DMS153 treated with DMSO at 0.1 percent for 48 hours (cell line): Measurements from ENCODE around the gene PSTK.

Experiments
- DNase-seq: peaks from one replicate; lab custom pipeline; 2025; ENCODE audit not compliant: unreplicated experiment; lab: John Stamatoyannopoulos, UW

Gene PSTK, protein sequence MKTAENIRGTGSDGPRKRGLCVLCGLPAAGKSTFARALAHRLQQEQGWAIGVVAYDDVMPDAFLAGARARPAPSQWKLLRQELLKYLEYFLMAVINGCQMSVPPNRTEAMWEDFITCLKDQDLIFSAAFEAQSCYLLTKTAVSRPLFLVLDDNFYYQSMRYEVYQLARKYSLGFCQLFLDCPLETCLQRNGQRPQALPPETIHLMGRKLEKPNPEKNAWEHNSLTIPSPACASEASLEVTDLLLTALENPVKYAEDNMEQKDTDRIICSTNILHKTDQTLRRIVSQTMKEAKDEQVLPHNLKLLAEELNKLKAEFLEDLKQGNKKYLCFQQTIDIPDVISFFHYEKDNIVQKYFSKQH

DNA sequence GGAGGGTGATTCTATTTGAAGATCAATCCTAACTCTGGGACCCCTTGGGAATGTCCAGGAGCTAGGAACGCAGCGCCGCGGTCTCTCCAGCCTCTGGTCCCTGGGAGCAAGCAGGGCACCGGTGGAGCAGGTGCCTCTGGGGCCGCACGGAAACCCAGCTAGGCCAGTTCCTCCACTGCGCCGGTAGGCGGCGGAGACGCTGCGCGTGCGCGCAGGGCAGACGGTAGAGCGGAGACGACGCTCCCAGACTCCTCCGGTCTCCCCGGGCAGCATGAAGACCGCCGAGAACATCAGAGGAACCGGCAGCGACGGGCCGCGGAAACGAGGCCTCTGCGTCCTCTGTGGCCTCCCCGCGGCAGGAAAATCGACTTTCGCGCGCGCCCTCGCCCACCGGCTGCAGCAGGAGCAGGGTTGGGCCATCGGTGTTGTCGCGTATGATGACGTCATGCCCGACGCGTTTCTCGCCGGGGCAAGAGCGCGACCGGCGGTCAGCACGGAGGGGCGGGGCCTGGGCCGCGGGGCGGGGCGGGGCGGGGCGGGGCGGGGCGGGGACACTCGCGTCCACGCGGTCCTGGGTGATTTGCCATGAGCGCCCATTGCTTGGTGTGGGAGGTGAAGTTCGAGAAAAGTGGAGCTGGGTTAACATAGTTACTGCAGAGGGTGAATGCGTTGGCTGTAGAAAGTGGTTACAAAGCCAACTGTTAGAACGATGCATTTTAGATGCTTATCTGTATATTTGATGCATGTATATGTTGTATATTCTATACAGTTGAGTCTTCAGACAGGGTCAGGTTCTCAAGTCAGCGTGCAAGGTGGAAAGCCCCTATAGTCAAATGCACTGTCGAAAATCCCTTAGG is at the start of gene PSTK:
Gene PSTK (plus strand): TSS at position 193 of the 857 bp plus-strand sequence. CDS start 79 bp downstream, at position 272.
- peak; percentile 84 for DNase-seq

- no peak for DNase-seq
Observed at GRCh38 chr10:122931088-122931906, 48.9 kb upstream of the PSTK start.

DNA sequence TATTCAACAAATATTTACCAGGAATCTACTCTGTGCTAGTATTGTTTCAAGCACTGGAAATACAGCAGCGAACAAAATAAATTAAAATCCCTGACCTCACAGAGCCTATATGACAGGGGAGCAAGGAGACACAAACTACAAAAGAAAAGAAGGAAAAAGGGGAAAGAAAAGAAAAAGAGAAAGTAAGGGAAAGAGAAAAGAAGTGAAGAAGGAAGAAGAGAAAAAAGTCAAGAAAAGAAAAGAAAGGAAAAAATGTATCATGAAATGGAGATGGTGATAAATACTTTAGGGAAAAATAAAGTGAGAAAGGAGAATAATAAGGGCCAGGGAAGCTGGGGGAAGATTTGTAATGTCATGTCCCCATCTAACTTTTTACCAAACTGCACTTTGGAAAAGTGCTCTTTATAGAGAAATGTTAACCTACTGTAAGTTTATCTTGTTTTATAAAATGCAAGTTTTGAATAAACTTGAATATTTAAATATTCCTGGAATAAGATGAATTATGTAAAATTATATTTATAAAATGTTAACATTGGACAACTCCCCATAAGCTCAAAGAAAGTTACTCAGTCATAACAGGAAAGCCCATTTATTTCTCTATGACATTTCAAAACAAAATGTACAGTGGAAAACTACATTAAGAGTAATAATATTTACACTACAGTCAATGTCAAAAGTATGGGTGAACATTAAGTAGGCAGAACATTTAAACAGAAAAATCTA is 40.9 kb upstream of the PSTK start:
- DNase-seq: no peak

GRCh38 chr10:122939856-122940543 is 40.2 kb upstream of the PSTK start:
- DNase-seq: no peak

GRCh38 chr10:122949296-122949695 is 30.9 kb upstream of the PSTK start:
- no peak for DNase-seq

- DNase-seq: peak; percentile 99
Observed at GRCh38 chr10:122953902-122954730, 26.1 kb upstream of the PSTK start, which contains the start of gene C10orf88. Gene C10orf88 (minus strand): TSS chr10:122954227. CDS start chr10:122954178, 49 bp downstream.

DNA sequence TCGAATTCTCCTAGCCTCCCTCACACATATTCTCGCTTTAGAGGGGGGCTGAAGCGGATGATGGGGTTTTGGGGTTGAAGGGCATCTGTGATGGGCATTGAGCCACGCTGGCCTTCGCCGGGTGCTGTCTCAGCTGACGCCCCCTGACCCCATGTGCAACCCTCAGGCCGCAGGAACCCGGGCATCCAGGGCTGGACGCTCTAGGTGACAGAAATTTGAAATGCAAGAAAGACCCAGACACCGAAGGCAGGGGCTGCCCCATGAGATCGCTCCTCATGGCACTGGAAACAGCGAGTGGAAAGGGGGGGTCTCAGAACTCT is 25.5 kb upstream of the PSTK start:
- DNase-seq: no peak

DNA sequence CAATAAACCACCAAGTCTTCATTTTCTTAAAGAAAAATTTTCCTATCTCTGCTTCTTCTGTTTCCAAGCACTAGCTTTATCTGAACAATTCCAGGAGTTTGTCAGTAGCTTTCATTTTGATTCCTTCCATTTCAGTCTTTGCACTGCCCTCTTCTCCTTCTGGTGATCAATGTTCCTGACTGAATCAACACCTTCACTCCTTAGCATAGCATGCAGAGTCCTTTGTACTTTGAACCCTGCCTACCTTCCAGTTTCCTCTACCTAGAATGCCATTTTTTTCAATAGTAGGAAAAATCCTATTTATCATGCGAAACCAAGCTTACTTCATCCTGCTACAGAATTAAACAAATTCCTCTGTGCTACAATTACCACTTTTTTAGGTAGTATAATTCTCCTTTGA is 24.3 kb upstream of the PSTK start:
- DNase-seq: no peak

DNA sequence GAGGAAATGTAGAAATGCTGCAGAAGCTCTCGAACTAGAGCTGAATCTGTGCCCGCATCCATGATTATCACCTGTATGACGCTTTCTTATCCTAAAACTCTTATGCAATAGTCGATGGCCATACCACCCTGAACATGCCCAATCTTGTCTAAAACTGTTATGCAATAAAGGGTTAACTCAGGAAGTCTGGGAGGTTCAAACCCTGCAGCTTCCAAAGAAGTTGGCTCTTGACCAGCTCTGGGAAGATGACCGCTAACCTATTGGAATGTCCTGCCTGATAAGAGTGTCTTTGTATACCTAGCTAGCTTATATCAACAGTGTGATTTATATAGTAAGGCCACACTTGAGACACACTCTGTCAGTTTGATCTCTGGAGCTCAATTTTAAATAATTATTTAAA is 22.7 kb upstream of the PSTK start:
- DNase-seq: no peak

- DNase-seq: no peak
Observed at GRCh38 chr10:122962405-122962804, 17.8 kb upstream of the PSTK start.

DNA sequence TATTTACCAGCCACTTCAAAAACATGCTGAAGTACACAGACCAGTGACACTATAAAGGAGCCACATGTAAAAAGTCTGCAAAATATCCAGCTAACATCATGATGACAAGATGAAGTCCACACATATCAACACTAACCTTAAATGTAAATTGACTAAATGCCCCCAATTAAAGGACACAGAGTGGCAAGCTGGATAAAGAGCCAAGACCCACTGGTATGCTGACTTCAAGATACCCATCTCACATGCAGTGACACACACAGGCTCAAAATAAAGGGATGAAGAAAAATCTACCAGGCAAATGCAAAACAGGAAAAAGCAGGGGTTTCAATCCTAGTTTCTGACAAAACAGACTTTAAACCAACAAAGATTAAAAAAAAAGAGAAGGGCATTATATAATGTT is 13.3 kb upstream of the PSTK start:
- no peak for DNase-seq

GRCh38 chr10:122968698-122969097 is 11.5 kb upstream of the PSTK start:
- DNase-seq: no peak

DNA sequence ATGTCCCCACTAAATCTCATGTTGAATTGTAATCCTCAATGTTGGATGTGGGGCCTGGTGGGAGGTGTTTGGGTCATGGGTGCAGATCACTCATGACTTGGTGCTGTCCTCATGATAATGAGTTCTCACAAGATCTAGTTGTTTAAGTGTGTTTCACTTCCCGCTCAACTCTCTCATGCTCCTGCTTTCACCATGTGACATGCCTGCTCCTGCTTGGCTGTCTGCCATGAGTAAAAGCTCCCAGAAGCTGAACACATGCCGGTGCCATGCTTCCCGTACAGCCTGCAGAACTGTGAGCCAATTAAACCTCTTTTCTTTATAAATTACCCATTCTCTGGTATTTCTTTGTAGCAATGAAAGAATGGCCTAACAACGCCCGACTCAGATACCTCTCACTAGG is 6.2 kb upstream of the PSTK start:
- no peak for DNase-seq

DNA sequence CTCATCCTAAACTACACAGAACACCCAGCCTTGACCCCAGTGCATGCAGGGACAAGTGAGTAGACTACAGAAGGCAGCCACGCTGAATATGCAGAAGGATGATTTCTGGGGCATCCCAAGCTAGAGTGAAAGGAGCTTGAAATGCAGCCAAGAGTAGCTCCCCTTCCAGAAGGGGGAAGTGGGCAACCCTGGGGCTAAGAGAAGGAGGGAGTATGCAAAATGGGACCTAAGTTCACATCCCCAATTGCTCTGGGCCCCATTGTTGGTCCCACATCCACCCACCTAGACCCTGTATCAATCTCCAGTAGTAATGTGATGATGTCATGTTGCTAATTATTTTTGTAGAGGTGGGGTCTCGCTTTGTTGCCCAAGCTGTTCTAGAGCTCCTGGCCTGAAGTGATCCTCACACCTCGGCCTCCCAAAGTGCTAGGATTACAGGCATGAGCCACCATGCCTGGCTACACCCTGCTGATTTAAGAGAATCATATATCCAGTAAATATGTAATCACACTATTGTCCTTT is 5.6 kb upstream of the PSTK start:
- DNase-seq: no peak

- DNase-seq: no peak
Observed at GRCh38 chr10:122981066-122981464, 864 bp downstream of the PSTK start.

DNA sequence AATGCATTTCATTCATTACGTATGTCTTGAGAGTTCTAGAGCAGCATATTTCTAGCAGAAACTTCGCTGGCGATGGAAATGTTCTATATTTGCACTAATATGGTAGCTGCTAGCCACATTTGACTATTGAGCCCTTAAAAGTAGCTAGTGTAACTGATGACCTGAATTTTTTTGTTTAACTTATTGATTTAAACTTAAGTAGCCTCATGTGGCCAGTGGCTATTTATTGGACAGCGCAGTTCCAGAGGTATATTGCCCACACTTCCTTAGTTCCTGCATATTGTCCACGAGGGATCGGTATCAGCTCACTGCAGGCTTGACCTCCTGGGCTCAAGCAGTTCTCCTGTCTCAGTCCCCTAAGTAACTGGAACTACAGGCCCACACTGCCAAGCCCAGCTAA is 3.7 kb downstream of the PSTK start:
- DNase-seq: no peak

DNA sequence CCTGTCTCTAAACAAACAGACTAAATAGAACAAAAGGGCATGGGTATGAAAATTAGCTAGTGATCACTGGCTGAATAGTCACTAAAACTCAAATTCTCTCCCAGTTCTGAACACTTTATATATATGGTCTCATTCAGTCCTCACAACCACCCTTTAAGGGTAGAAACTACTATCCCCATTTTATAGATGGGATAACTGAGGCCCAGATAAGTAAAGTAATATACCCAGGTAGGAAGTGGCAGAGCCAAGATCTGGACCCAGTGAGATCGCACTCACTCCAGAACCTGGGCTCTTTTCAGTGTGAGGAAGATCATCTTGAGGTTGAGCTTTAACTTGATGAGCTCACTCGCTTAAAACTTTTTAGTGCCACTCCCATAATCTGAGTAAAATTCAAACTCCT is 4.5 kb downstream of the PSTK start:
- no peak for DNase-seq

DNA sequence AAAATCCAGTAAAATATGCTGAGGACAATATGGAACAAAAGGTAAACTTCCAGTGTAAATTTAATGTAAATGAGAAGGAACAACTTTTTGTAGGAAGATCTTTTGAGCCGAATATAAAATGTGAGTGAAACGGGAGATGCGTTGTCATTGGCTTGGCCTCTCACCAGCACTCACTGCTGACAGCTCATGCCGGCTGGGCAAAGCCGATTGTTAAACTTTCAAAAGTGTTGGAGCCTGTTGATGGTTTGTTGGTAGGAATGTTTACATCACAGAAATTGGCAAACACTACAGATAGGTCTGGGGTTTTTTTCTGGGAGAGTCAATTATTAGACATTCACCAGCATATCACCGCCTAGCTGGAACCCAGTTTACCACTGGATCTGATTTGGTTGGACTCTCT is 6.1 kb downstream of the PSTK start:
- no peak for DNase-seq

DNA sequence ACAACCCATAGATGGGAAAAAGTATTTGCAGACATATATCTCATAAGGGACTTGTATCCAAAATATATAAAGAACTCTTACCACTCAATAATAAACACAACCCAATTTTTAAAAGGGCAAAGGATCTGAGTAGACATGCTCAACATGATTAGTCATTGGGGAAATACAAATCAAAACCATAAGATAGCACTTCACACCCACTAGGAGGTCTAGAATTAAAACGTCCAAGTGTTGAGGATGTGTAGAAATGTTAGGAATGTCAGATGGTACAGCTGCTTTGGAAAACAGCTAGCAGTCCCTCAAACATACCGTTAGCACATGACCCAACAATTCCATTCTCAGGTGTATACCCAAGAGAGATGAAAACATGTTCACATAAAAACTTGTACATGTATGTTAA is 8.3 kb downstream of the PSTK start:
- DNase-seq: no peak
